GM21447 (cell line): Measurements from ENCODE around the gene CACNB4.

Experiments
- ATAC-seq: cut with Tn5 transposase; IDR thresholded peaks from one replicate; pipeline ENCODE4 v1.9.1; 2021; ENCODE audit not compliant: unreplicated experiment

CACNB4 gene

GRCh38 chr2:152054593-152054992, 44.3 kb downstream of the CACNB4 start:
- ATAC-seq, result no peak

- ATAC-seq, result peak; percentile 26
Observed at GRCh38 chr2:152051436-152051835, 47.4 kb downstream of the CACNB4 start.

GRCh38 chr2:152050915-152051314, 47.9 kb downstream of the CACNB4 start:
- ATAC-seq, result no peak

- ATAC-seq, result no peak
Observed at GRCh38 chr2:152050341-152050740, 48.5 kb downstream of the CACNB4 start.

GRCh38 chr2:152049541-152049940, 49.3 kb downstream of the CACNB4 start:
- ATAC-seq, result no peak

- ATAC-seq, result no peak
Observed at GRCh38 chr2:152047824-152048471, 50.9 kb downstream of the CACNB4 start.

- peak; percentile 84 for ATAC-seq
Observed at GRCh38 chr2:152046940-152047339, 51.9 kb downstream of the CACNB4 start.

- ATAC-seq, result no peak
Observed at GRCh38 chr2:152042636-152043615, 55.9 kb downstream of the CACNB4 start.

GRCh38 chr2:152038441-152038958, 60.3 kb downstream of the CACNB4 start:
- ATAC-seq, result no peak

- no peak for ATAC-seq
Observed at GRCh38 chr2:152037743-152038435, 61.0 kb downstream of the CACNB4 start.

GRCh38 chr2:152036611-152037469, 62.0 kb downstream of the CACNB4 start:
- peak; percentile 93 for ATAC-seq

GRCh38 chr2:152034257-152034801, 64.5 kb downstream of the CACNB4 start:
- ATAC-seq, result no peak

- no peak for ATAC-seq
Observed at GRCh38 chr2:152033011-152033925, 65.6 kb downstream of the CACNB4 start.

GRCh38 chr2:152031747-152032306, 67.0 kb downstream of the CACNB4 start:
- ATAC-seq, result no peak

GRCh38 chr2:152030596-152031328, 68.1 kb downstream of the CACNB4 start:
- ATAC-seq, result peak; percentile 71

- ATAC-seq, result no peak
Observed at GRCh38 chr2:152028182-152028862, 70.5 kb downstream of the CACNB4 start.

GRCh38 chr2:152025678-152026287, 73.1 kb downstream of the CACNB4 start:
- ATAC-seq, result peak; percentile 91
